Right lobe of liver (tissue), 4 donors: ENCODE measurements around the gene DGKA.

Experiments
- CTCF ChIP-seq, 4 donors: fragments of 200-600 bp in 3 of 4; fragments of 450-650 bp in 1 of 4; IDR thresholded peaks; one replicate each; pipeline versions ENCODE4 v1.5.1 to v1.8.0; 2016 to 2022; ENCODE audit warnings: antibody characterized with exemption in 4 of 4, mild to moderate bottlenecking in 2 of 4
- POLR2A ChIP-seq: fragments of 450-650 bp; IDR thresholded peaks from one replicate; pipeline ENCODE4 v1.6.1; 2017; ENCODE audit warnings: antibody characterized with exemption, mild to moderate bottlenecking
- donor health status: DM: no; HTN: no; CAD: no.
- donor health status: DM: no; HTN: no; CAD: no.
- donor health status: DM: no; HTN: yes; CAD: no.

GRCh38 chr12:55899082-55899481, 31.9 kb upstream of the DGKA start:
- no peak for TF ChIP-seq POLR2A
- TF ChIP-seq CTCF (IDR thresholded peaks at IDR 0.05) = no peak
